Measurements from ENCODE around the gene ULK4.

GRCh38 chr3:41898631-41899030 lies 63.3 kb downstream of the ULK4 start:
- TF ChIP-seq, protein P1, sequence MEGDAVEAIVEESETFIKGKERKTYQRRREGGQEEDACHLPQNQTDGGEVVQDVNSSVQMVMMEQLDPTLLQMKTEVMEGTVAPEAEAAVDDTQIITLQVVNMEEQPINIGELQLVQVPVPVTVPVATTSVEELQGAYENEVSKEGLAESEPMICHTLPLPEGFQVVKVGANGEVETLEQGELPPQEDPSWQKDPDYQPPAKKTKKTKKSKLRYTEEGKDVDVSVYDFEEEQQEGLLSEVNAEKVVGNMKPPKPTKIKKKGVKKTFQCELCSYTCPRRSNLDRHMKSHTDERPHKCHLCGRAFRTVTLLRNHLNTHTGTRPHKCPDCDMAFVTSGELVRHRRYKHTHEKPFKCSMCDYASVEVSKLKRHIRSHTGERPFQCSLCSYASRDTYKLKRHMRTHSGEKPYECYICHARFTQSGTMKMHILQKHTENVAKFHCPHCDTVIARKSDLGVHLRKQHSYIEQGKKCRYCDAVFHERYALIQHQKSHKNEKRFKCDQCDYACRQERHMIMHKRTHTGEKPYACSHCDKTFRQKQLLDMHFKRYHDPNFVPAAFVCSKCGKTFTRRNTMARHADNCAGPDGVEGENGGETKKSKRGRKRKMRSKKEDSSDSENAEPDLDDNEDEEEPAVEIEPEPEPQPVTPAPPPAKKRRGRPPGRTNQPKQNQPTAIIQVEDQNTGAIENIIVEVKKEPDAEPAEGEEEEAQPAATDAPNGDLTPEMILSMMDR (IDR thresholded peaks at IDR 0.05 in 8 of 11, conservative IDR thresholded peaks at IDR 0.05 in 3 of 11), result no peak
- TF ChIP-seq POLR2A (IDR thresholded peaks at IDR 0.05), result no peak
- TF ChIP-seq POLR2AphosphoS5 (IDR thresholded peaks at IDR 0.05), result no peak

Measured in spleen (tissue), 7 donors.